Measurements from ENCODE around the gene OR1F1. TPM values are rescaled to one million over a fixed set of nuclear protein-coding genes. Genes with fewer than 3 reads are reported as not detected.
"Not testable (repeated sequence)": the region's sequence is repeated elsewhere in the genome, so short reads cannot be mapped to it uniquely, and the experiment has no call there.

OR1F1 gene
- total RNA-seq (2014; rRNA removed; shearing (Covaris generic)): not detected in 2 replicates

DNA sequence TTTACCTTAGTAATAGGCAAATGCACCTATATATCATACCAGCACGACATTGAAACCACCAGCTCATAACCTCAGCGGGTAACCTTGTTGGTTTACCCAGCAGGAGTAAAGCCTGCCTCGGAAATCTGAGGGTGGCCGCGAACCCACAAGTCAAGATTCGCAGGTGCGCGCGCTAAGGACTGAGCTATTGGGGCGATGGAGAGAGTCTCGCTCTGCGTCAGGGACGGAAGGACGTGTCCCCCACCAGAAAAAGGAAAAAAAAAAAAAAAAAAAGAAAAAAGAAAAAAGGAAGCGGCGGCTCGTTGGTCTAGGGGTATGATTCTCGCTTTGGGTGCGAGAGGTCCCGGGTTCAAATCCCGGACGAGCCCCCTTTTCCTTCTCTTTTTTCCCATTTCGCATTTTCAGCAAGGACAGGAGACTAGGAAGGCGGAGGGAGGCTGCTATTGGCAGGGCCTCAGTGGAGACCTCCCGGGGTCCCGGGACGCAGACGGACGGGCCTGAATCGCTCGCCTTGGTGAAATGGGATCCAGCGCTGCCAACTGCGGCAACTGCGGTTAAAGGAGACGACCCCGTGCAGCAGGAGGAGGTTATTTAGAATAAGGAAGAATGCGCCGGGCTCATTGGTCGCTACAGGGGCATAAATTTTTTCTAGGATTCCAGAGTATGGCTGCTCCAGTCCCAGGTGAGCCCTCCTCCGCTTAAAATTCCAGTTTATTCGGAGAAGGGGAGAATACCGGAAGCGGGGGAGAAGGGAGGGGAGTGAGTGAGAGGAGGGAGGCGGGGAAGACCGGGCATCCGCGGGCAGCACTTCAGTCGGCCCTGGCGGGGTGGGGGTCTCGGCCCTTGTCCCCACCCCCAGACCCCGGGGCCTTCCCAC lies at the start of gene OR1F1:
OR1F1 (plus strand) TSS at position 407 of the 877 bp plus-strand sequence.
- DNase-seq (ENCODE audit: low spot score): peak; percentile 94

DNA sequence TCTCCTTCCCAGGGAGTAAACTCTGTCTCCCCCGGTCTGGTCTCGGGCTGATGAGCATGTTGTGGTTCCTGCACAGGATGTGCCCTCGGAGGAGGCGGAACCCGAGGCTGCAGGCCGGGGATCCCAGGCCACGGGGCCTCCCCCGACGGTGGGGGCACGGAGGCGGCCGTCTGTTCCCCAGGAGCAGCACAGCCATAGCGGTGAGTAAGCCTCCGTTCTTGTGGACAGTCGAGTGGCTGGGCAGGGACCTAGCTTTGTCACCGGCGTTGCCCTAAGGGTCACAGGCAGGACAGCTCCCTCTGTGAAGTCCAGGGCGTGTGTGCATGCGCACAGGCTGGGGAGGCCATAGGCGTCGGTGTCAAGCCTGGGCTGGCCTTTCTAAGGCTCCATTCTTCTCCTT lies 49.7 kb upstream of the OR1F1 start:
- no peak for DNase-seq (ENCODE audit: low spot score)

DNA sequence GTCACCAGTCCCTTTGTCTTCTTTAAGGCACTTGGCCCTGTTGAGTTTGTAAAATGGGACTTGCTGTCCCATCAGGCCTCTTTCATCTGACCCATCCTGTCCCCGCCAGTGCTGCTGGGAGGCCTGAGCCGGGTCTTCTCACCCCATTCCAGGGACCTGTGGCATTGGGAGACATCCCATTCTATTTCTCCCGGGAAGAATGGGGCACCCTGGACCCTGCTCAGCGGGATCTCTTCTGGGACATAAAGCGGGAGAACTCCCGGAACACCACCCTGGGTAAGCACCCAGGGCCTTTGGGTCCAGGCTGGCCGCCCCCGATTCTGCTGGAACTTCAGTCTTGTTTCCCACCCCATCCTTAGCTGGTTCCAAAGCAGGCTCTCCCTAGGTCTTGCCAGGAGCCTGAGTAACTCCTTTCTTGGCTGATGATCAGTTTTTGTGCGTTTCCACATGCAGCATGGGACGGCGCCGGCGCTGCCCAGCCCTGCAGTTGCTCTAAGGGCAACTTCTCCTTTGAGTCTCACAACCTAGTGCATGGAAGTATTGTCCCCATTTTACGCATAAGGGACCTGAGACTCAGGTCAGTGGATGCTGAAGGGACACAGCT lies 49.1 kb upstream of the OR1F1 start:
- DNase-seq (ENCODE audit: low spot score): no peak

DNA sequence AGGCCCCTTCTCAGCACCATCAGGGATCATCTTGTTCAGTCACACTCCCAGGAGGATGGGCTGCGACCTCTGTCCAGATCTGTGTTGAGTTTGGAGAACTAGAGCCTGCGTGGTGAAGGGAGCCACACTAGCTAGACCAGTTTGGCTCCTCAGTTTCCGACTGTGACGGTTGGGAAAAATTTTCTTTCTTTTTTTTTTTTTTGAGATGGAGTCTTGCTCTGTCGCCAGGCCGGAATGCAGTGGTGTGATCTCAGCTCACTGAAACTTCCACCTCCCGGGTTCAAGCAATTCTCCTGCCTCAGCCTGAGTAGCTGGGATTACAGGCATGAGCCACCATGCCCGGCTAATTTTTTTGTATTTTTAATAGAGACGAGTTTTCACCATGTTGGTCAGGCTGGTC lies 48.4 kb upstream of the OR1F1 start:
- DNase-seq (ENCODE audit: low spot score): not testable (repeated sequence)

DNA sequence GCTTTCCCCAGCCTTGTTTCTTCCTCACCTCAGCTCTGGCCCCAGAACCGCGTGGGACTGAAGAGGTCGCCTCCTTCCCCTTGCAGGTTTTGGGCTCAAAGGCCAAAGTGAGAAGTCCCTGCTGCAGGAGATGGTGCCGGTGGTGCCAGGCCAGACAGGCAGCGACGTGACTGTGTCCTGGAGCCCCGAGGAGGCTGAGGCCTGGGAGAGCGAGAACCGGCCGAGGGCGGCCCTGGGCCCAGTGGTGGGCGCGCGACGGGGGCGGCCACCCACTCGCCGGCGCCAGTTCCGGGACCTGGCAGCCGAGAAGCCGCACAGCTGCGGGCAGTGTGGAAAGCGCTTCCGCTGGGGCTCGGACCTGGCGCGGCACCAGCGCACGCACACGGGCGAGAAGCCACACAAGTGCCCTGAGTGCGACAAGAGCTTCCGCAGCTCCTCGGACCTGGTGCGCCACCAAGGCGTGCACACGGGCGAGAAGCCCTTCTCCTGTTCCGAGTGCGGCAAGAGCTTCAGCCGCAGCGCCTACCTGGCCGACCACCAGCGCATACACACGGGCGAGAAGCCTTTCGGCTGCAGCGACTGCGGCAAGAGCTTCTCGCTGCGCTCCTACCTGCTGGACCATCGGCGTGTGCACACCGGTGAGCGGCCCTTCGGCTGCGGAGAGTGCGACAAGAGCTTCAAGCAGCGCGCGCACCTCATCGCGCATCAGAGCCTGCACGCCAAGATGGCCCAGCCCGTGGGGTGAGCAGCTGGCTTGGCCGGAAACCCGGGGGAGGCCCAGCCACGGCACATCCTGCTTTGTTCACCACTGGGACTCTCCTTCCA lies 47.2 kb upstream of the OR1F1 start:
- DNase-seq (ENCODE audit: low spot score): no peak

DNA sequence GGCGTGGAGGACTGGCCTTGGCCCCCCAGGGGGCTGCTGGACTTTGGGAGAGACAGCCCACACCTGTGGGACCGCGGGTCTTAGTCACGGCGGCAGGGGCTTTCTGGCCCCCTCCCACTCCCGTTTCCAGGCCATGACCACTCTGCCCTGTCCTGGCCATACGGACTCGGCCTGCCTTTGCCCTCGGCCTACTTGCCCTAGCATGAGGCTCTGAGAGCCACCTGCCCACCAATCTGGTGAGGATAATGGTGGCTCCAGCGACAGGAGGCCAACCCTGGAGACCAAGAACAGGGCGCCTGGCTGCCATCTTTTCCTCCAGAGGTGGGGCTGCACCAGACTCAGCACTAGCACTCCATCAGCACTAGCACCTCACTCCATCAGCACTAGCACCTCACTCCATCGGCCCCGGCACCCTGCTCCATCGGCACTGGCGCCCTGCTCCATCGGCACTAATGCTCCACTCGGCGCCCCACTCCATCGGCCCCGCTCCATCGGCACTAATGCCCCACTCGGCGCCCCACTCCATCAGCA lies 46.2 kb upstream of the OR1F1 start:
- no peak for DNase-seq (ENCODE audit: low spot score)

DNA sequence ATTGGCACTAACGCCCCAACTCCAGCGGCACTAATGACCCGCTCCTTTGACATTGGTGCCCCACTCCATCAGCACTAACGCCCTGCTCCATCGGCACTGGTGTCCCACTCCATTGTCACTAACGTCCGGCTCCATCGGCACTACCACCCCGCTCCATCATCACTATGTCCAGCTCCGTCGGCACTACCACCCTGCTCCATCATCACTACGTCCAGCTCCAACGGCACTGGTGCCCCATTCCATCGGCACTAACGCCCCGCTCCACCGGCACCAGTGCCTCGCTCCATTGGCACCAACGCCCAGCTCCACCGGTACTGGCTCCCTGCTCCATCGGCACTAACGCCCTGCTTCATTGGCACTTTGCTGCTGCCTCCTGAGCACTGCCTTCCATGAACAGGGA lies 45.7 kb upstream of the OR1F1 start:
- no peak for DNase-seq (ENCODE audit: low spot score)

DNA sequence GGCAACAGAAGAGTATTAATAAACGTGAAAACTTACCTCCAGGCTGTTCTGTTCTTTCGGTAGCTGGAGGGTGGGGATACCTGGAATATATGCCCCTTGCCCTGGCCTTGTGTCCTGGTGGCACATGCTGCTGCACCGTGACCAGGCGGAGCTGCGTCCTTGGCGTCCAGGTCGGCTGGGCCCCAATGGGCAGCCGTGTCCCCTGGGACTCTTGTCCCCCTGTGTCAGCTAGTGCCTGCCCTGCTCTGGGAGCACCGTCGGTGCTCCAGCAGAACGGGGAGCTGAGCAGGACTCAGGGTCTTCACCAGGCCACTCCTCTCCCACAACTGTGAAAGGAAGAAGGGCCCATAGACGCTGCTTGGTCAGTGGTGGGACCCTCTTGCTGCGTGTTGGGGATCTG lies 45.2 kb upstream of the OR1F1 start:
- DNase-seq (ENCODE audit: low spot score): no peak

DNA sequence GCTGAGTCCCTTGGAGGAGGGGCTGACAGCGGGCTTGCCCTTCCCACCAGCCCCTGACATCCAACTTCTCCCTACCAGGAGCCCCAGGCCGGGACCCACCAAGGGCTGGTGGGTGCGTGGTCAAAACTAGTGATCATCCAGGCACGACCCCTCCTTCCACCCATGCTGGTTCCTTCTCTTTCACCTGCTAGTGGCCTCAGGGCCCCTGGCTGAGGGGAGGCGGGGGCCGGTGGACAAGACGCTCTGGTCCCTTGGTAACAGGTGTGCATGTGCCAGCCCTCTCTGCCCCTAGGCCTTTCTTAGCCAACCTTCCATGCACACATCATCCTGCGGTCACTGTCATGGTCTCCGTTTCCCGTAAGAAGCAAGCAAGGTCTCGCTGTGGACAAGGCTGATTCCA lies 44.8 kb upstream of the OR1F1 start:
- DNase-seq (ENCODE audit: low spot score): no peak

DNA sequence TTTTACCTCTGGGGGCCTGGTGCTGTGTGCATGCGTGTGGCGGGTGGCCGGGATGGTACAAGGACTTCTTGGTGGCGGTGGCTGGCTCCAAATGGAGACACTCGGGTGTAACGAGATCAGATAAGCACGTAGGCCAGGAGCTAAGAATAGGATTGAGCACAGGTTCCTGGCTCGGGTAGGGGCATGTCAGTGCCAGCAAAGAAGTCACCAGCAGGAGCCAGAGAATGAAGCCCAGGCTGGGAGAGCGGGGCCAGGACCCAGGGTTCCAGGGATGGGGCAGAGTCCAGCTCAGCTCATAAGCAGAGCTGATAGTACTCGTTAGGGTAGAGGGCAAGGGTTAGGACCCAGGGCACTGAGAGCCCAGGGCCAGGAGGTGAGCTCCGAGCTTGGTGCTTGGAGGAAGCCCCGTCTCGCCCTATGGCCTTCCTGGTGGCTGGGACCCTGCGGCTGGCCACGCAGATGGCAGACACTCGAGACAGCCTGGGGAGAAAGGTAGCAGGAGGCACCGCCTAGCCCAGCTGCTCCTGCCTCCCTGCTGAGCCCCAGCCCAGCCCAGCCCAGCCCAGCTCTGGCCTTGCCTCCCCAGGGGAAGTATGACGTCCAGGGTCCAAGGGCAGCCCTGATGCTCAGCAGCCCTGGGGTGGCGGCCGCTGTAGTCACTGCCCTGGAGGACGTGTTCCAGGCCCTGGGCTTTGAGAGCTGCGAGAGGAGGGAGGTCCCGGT lies 44.2 kb upstream of the OR1F1 start:
- DNase-seq (ENCODE audit: low spot score): no peak

DNA sequence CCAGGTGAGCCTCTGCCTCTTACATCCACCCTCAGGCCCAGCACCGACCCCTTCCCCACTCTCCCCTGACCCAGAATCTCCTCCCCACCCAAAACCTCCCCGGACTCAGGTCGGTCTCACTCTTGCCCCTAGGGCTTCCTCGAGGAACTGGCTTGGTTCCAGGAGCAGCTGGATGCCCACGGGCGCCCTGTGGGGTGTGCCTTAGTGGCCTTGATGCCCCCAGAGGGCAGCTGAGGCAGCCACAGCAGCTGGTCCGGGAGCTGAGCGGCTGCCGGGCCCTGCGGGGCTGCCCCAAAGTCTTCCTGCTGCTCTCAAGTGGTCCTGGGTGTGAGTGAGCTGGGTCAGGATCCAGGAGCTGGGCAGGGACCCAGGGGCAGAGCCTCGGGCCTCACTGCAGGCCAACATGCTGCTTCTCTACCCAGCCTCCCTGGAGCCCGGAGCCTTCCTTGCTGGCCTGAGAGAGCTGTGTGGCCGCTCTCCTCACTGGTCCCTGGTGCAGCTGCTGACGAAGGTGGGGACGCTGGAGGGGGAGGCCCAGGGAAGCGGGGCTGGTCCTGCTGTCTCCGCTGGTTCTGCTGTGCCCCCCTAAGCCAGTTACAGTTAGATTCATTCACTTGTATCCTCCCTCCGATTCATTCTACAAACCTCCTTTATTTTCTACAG lies 43.6 kb upstream of the OR1F1 start:
- no peak for DNase-seq (ENCODE audit: low spot score)

DNA sequence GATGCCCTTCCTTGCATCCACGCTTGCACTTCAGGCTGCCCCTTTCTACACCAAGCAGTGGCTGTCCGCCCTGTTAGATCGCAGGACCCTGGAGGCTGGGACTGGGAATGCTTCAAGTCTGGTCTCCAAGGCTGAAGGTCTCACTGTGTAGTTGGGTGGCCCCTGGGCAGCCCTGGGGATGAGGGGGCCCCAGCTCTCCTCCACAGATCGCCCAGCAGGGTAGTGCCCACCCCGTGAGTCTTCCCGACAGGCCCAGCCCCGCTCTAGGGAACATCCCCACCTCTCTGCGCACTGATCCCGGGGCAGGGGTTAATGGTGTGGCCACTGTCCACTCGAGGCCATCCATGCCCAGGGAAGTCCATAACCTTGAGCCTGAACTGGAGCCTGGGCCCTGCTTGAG lies 42.9 kb upstream of the OR1F1 start:
- no peak for DNase-seq (ENCODE audit: low spot score)

DNA sequence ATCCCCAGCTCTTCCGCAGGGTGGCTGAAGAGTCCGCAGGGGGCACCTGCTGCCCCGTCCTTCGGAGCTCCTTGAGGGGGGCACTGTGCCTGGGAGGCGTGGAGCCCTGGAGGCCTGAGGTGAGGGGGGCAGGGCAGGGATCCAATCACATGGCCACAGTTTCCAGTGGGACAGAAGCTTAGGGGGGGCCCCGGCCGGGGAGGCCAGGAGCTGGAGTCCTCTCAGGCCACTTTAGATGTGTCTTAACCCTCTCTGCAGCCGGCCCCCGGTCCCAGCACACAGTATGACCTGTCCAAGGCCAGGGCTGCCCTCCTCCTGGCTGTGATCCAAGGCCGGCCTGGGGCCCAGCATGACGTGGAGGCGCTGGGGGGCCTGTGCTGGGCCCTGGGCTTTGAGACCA lies 42.3 kb upstream of the OR1F1 start:
- DNase-seq (ENCODE audit: low spot score): no peak

DNA sequence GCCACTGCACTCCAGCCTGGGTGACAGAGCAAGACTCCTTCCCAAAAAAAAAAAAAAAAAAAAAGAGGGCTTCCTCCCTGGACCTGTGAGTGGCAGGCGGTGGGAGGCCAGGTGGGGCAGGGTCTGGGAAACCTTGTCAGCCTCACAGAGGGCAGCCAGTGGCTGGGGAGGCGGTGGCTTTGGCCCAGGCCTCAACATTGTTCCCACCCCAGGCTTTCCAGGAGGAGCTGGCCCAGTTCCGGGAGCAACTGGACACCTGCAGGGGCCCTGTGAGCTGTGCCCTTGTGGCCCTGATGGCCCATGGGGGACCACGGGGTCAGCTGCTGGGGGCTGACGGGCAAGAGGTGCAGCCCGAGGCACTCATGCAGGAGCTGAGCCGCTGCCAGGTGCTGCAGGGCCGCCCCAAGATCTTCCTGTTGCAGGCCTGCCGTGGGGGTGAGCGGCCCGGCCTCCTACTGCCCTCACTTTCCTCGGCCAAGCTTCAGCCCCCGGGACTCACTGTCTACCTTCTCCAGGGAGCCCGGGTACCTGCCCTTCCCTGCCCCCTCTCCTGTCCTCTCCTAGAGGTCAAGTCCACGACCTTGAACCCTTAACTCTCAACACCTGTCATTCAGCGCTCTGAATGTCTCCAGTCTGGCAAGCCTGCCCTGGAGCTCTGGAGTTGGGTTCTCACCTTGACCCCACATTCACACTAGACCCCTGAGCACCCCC lies 40.8 kb upstream of the OR1F1 start:
- no peak for DNase-seq (ENCODE audit: low spot score)

DNA sequence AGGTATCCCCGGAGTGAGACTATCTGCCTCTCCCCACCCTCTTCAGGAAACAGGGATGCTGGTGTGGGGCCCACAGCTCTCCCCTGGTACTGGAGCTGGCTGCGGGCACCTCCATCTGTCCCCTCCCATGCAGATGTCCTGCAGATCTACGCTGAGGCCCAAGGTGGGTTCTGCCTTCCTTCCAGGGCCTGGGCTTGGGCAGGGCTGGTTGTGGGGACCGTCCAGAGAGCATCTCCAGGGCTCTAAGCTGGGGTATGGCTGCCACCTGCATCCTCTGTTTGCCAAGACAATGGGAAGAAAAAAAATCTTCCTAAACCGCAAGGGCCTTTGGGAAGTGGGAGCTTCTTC lies 40.3 kb upstream of the OR1F1 start:
- DNase-seq (ENCODE audit: low spot score): no peak

DNA sequence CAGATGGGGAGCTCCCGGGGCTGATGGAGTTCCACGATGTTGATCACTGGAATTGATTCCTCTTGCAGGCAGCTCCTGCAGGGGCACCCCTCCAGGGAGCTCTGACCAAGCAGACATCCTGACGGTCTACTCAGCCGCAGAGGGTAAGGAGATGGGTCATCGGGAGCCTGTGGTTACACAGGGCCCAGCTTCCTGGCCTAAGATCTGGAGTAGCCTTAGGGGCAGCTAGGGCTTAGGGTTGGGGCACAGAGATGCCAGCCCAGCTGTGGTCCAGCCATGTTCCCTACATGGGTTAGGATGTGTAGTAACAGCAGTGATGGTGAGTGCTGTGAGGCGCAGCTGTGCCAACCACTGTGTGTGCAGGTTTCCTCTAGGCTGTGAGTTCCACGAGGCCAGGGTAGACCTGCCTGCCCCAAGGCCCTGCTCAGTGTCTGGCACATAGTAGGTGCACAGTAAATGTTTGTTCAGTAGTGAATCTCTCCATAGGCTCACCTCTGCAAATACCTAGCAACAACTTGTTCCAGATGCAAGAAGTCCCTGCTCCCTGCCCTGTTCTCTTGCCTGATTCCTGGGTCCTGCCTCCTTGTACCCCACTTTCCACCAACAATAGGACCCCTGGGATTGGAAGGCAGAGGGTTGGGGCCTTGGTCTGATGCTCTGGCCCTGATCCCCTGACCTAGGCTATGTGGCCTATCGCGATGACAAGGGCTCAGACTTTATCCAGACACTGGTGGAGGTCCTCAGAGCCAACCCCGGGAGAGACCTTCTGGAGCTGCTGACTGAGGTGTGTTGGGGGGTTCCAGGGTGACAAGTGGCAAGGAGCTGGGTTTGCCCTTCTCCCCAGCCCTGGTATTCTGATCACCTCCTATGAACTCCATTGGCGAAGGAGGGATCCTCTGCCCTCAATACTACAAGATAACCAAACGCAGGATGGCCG lies 39.5 kb upstream of the OR1F1 start:
- no peak for DNase-seq (ENCODE audit: low spot score)

DNA sequence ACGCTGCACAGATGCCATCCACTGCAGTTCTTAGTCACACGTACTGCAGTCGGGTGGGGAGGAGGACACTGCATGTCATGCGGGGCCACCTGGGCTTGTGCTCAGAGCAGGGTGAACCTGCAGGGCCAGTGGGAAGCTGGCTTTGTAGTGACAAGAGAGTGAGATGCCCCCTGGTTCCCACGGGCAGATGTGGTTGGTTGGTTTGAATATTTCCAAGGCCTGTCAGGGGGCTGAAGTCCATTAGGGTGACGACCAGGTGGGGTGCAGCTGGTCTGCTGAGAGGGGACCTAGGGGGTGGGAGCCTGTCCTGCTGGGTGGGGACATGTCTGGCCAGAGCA lies 38.8 kb upstream of the OR1F1 start:
- no peak for DNase-seq (ENCODE audit: low spot score)

DNA sequence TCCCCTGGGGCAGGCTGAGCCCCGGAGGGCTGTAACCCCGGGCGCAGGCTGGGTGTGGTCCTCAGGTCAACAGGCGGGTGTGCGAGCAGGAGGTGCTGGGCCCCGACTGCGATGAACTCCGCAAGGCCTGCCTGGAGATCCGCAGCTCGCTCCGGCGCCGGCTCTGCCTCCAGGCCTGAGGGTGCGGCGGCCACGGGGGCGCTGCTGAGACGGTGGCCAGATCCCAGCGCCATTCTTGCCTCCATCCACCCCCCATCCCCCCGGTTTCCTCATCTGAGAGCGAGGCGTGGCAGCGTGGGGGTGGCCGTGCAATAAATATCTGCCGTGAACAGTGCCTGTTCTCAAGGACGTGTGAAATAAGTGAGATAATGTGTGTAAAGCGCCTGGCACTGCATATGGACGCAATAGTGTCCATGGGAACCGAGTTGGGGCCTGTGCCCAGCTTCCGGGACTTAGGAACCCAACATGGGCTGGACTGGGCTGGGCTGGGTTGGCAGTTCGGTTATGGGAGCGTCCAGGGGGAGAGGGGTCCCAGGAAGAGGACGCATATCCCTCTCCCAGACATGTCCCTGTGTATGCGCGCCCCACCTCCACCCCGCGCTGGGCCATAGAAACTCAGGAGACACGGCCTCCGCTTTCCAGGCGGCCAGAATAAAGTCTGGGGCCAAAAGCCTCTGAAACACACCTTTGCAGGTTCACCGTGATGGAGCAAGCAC lies 38.2 kb upstream of the OR1F1 start:
- no peak for DNase-seq (ENCODE audit: low spot score)
